Measurements from ENCODE around the gene ADAMTS15.
A peak's percentile ranks its signal among the peaks of the same experiment; 100 is the strongest.

ADAMTS15 gene, protein sequence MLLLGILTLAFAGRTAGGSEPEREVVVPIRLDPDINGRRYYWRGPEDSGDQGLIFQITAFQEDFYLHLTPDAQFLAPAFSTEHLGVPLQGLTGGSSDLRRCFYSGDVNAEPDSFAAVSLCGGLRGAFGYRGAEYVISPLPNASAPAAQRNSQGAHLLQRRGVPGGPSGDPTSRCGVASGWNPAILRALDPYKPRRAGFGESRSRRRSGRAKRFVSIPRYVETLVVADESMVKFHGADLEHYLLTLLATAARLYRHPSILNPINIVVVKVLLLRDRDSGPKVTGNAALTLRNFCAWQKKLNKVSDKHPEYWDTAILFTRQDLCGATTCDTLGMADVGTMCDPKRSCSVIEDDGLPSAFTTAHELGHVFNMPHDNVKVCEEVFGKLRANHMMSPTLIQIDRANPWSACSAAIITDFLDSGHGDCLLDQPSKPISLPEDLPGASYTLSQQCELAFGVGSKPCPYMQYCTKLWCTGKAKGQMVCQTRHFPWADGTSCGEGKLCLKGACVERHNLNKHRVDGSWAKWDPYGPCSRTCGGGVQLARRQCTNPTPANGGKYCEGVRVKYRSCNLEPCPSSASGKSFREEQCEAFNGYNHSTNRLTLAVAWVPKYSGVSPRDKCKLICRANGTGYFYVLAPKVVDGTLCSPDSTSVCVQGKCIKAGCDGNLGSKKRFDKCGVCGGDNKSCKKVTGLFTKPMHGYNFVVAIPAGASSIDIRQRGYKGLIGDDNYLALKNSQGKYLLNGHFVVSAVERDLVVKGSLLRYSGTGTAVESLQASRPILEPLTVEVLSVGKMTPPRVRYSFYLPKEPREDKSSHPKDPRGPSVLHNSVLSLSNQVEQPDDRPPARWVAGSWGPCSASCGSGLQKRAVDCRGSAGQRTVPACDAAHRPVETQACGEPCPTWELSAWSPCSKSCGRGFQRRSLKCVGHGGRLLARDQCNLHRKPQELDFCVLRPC

DNA sequence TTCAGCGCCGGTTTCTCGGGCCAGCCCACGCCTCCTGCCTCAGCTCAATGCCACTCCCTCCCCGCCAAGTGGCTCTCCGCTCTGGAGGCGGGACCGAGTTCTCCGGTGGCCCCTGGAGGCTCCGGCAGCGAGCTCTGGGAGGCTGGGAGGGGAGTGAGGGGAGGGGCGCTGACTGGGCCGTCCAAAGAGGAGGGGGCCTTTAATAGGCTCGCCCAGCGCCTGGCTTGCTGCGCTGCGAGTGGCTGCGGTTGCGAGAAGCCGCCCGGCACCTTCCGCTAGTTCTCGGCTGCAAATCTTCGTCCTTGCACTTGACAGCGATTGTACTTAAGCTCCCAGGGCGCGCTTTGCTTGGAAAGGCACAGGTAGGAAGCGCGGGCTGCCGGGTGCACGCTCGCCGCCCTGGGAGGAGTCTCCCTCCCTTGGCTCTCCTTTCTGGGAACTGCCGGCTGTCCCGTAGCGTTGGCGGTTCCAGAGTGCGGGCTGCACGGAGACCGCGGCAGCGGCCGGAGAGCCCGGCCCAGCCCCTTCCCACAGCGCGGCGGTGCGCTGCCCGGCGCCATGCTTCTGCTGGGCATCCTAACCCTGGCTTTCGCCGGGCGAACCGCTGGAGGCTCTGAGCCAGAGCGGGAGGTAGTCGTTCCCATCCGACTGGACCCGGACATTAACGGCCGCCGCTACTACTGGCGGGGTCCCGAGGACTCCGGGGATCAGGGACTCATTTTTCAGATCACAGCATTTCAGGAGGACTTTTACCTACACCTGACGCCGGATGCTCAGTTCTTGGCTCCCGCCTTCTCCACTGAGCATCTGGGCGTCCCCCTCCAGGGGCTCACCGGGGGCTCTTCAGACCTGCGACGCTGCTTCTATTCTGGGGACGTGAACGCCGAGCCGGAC lies at the start of gene ADAMTS15:
Gene ADAMTS15, plus strand, starts transcription at position 230 of the 894 bp plus-strand sequence. Its CDS starts 329 bp downstream, at position 559.
- no peak for DNase-seq

DNA sequence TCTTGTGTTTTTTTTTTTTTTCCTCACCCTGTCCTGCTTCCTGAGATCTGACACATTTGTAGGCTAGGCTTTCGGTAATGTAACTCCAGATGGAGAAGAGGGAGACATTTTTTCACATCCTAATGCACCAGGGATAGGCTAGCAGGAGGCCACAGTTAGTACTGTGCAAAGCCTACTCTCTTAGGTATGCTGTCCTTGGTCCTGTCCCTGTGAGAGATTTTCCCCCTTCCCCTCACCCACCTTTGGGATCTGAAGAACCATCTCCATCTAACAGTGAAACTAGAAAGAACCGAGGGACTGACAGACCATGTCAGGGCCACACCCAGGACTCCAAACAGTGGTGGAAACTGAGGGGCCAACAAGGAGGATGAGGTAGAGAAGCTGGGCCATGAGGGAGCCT lies 49.2 kb upstream of the ADAMTS15 start:
- DNase-seq = no peak

DNA sequence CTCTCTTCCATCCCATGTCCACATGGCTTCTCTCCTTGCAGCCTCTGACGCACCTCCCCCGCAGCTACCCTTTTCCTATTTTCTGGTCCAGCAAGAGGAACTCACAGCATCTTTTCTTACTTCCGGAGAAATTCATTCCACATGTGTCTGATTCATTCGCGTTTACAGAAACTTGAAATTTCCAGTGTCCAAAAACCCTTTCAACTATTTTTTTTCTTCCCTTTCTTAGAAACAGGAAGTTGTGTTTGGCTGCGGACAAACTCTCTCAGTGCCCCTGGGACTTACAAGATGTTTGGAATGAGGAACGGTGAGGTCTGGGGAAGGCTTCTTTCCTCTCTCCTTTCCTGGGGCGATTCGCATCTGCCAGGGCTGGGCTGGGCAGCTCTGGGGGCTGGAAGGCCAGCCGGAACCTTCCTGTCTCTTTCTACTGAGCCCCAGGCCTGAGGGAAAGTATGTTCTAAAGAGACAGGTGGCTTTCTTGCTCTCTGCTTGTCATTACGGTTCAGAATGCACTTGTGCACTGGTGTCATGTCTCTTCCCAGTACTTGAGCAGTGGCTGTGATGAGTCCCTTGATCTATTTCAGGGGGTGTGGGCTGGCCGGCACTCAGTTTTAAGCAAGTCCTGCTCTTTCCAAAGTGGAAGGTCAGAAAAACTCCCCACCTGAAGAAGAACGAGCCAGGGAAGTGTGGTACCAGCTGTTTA lies 47.5 kb upstream of the ADAMTS15 start:
- DNase-seq = no peak

DNA sequence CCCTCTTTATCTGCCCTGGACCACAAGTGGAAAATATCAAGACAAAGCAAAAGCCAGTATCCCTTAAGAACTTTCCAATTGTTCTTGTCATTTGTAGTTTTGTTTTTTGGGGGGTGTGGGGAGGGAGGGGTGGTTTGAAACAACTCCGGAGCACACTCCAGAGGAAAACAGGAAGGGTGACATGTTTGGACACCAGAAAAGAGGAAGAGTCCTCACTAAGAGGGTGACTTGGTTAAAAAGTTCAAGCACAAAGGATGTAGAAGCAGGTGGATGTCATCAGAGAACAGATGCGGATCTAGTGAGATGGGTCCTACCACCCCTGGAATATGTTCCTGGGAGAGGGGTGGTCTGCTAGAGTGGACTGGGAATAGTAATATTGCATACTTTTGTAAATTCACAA lies 45.9 kb upstream of the ADAMTS15 start:
- DNase-seq = no peak

- DNase-seq = peak; percentile 40
Measured at GRCh38 chr11:130403271-130403804, 45.1 kb upstream of the ADAMTS15 start.

DNA sequence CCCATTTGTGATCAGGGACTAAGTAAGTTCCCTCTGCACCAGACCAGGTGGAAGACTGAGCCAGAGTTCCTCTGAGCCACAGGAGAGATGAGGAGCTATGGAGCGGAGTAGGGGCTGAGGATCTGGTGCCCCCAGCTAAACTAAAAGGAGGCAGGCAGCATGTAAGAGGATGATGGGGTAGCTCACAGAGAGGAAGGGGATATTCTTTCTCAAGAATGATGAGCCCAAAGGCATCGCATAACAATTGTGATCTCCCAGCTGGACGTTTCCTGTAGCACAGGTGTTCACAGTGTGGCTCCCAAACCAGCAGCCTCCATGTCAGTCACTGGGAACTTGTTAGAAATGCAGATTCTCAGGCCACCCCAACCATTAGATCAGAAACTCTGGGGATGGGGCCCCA lies 44.5 kb upstream of the ADAMTS15 start:
- DNase-seq = no peak

- DNase-seq = no peak
Measured at GRCh38 chr11:130404727-130405126, 43.7 kb upstream of the ADAMTS15 start.

GRCh38 chr11:130405428-130405827 lies 43.0 kb upstream of the ADAMTS15 start:
- DNase-seq = no peak

DNA sequence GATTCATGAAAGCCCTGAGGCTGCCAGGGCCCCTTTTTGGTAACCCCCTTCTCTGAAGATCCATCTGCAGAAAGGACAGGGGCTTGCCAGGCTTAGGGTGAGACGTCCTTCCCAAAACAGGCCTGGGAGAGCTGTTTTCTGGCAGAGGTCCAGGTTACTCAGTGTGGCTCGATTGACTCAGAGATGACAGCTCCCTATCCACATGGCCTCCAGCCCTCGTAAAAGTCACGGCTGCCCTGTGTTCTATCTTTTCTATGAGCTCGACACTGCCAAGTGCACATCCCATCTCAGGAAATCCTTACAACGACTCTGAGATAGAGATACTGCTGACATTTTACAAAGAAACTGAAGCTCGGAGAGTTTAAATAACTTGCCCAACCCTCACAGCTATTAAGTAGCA lies 40.5 kb upstream of the ADAMTS15 start:
- DNase-seq = no peak

DNA sequence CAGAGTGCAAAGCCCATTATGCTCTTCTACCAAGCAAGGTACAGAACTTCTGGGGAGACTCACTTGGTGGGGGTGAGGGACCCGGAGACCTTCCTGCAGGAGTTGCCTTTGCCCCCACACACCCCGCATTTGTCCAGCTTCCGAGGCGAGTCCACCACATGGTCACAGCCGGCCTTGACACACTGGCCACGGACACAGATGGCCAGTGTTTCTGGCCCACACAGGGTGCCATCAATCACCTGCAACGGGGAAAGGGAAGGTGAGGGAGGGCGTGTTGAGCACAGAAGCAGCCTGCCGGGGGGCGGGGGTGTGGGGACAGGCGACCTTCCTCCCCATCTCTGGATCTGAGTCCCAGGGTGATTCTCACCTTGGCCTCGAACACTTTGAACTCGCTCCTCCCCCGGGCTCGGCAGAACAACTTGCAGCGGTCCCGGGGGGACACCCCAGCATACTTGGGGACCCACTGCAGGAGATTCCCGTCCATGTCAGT lies 40.0 kb upstream of the ADAMTS15 start:
- DNase-seq = no peak

DNA sequence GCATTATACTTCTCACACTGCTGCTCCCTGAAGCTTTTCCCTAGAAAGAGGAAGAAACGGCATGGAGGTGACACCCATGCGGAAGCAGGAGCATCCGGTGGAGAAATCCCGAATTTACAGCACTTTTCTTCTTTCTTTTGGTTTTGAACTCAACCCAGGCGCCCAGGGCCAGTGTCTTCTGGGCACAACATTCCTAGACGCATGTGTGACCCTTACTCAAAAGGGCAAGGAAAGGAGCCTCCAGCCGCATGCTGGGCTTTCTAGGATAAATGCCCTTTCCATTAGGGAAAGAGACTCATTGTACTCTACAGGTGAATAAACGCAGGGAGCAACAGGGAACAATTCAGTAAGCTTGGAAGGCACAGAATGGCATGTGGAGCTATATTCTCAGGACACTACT lies 39.5 kb upstream of the ADAMTS15 start:
- DNase-seq = no peak

- DNase-seq = no peak
Measured at GRCh38 chr11:130409594-130410388, 38.7 kb upstream of the ADAMTS15 start.

GRCh38 chr11:130411223-130411622 lies 37.2 kb upstream of the ADAMTS15 start:
- DNase-seq = no peak

GRCh38 chr11:130413405-130414106 lies 34.9 kb upstream of the ADAMTS15 start:
- no peak for DNase-seq

GRCh38 chr11:130414107-130415080 lies 34.1 kb upstream of the ADAMTS15 start:
- DNase-seq = no peak

DNA sequence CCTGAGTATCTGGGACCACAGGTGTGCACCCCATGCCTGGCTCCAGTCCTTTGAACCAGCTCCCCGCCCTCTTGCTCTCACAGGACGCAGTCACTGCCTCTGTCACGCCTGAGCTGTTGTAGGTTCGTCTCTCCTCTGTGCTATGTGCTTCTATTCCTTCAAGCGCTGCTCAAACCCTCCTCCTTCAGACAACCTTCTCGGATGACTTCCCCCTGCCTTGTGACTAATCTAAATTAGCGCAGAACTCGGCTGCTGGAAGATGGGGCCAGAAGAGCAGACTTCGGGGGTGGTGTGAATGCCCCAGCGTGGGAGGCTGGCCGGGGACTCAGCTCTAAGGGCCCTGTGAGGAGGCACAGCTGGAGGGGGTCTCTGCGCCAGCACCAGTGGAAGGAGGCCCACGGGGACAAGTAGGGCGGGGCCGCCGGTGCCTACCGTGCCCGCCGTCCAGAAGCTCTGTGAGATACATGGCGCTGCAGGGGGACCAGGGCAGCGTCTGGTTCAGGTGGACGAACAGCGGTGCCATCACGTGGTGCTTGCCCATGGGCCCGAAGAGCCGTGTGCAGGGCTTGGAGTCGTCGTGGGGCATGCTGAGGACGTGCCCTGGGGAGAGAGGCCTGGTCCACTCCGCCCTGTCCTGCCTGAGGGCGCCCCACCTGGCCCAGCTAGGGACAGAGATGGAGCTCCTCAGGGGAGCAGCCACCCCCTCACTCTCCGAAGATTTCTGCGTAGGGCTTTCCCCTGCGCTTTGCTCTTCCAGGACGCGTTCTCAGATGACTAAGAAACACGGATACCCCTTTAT lies 32.5 kb upstream of the ADAMTS15 start:
- DNase-seq = no peak

DNA sequence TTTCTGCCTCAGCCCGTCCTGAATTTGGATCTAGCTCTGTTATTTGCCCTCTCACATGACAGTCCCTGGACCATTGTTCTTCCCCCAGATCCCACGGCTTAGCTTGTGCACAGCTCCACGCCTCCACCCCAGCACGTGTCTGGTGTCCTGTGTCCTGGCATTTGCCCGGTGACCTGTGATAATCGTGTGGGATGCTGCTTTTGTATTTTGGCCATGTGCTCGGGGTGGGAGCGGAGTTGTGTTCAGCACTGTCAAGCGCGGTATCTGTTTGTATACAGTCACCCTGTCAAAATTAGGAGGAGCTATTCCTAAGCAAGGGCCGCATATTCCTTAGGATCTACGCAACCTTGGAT lies 31.9 kb upstream of the ADAMTS15 start:
- DNase-seq = no peak

- no peak for DNase-seq
Measured at GRCh38 chr11:130416906-130417305, 31.5 kb upstream of the ADAMTS15 start.

Measured in midbrain (tissue), 1 donor.